ENCODE measurements around the gene UBE2U.

- TF ChIP-seq CTCF (IDR thresholded peaks at IDR 0.05) (no peak), POLR2A (IDR thresholded peaks at IDR 0.05) (no peak)
Measured at GRCh38 chr1:64235181-64235580, 31.8 kb downstream of the UBE2U start.

Measured in Peyer's patch (tissue), 4 donors.